Mammary epithelial cell (primary cell): ENCODE data around the gene LCP1.

Experiments
- EZH2 ChIP-seq: IDR thresholded peaks from 2 replicates; pipeline ENCODE4 v1.6.1; 2012; ENCODE audit warnings: low read length, inconsistent platforms, borderline replicate concordance
- TF ChIP-seq, protein P1 (sequence below), 2 donors: IDR thresholded peaks in 1 of 2; conservative IDR thresholded peaks in 1 of 2; 2 replicates each; pipeline ENCODE4 v1.5.1; 2011 to 2012; ENCODE audit warnings: inconsistent platforms in 2 of 2, low read length in 2 of 2, mild to moderate bottlenecking in 2 of 2, control low read depth in 1 of 2, low read depth in 1 of 2; ENCODE audit not compliant: insufficient read depth in 1 of 2; ENCODE audit errors: extremely low read depth in 1 of 2

DNA sequence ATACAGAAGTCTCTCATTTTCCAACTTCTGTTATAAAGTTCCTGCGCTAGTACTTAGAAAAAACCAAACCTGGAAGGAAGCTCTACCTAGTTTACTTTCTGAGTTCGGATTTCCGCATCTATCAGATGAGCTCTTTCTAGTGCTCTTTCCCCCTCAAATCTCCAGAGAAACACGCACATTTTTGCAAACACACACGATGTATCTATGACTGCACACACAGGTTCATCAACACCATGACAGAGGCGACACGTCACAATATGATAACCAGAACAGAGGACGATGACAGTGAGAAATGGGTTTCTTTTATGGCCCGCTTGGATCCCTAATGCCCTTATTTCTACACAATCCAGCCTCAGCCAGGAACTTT, 29.1 kb upstream of the LCP1 start:
- TF ChIP-seq, protein P1, sequence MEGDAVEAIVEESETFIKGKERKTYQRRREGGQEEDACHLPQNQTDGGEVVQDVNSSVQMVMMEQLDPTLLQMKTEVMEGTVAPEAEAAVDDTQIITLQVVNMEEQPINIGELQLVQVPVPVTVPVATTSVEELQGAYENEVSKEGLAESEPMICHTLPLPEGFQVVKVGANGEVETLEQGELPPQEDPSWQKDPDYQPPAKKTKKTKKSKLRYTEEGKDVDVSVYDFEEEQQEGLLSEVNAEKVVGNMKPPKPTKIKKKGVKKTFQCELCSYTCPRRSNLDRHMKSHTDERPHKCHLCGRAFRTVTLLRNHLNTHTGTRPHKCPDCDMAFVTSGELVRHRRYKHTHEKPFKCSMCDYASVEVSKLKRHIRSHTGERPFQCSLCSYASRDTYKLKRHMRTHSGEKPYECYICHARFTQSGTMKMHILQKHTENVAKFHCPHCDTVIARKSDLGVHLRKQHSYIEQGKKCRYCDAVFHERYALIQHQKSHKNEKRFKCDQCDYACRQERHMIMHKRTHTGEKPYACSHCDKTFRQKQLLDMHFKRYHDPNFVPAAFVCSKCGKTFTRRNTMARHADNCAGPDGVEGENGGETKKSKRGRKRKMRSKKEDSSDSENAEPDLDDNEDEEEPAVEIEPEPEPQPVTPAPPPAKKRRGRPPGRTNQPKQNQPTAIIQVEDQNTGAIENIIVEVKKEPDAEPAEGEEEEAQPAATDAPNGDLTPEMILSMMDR (conservative IDR thresholded peaks at IDR 0.05 in 1 of 2, IDR thresholded peaks at IDR 0.05 in 1 of 2; ENCODE audit: extremely low read depth in 1 of 2, insufficient read depth in 1 of 2, low read depth in 1 of 2, low read length in 2 of 2) = no peak
- no peak for TF ChIP-seq EZH2
